GM19193 (cell line): ENCODE data around the gene FBLN2.

Source experiments
- POLR2A ChIP-seq: IDR thresholded peaks from 4 replicates; pipeline ENCODE4 v1.6.1; 2011; ENCODE audit not compliant: insufficient read depth, insufficient read length; ENCODE audit errors: extremely low read depth

FBLN2 gene

GRCh38 chr3:13572926-13573623, 24.1 kb downstream of the FBLN2 start:
- TF ChIP-seq POLR2A = no peak

- no peak for TF ChIP-seq POLR2A
These were observed 25.3 kb downstream of the FBLN2 start for GRCh38 chr3:13574083-13574797.

GRCh38 chr3:13574798-13575451, 26.0 kb downstream of the FBLN2 start:
- TF ChIP-seq POLR2A = no peak

GRCh38 chr3:13575459-13576061, 26.6 kb downstream of the FBLN2 start:
- TF ChIP-seq POLR2A = no peak

GRCh38 chr3:13577181-13578121, 28.5 kb downstream of the FBLN2 start:
- no peak for TF ChIP-seq POLR2A

- TF ChIP-seq POLR2A = no peak
These were observed 29.3 kb downstream of the FBLN2 start for GRCh38 chr3:13578251-13578650.

GRCh38 chr3:13579063-13579462, 30.1 kb downstream of the FBLN2 start:
- TF ChIP-seq POLR2A = no peak

GRCh38 chr3:13580256-13581023, 31.5 kb downstream of the FBLN2 start:
- no peak for TF ChIP-seq POLR2A

GRCh38 chr3:13581485-13582365, 32.8 kb downstream of the FBLN2 start:
- TF ChIP-seq POLR2A = no peak

GRCh38 chr3:13582366-13583250, 33.7 kb downstream of the FBLN2 start:
- no peak for TF ChIP-seq POLR2A

- TF ChIP-seq POLR2A = no peak
These were observed 34.6 kb downstream of the FBLN2 start for GRCh38 chr3:13583251-13584180.

GRCh38 chr3:13584427-13584891, 35.5 kb downstream of the FBLN2 start:
- no peak for TF ChIP-seq POLR2A
